ENCODE data around the gene YWHAG.
"Not testable (repeated sequence)": the region's sequence is repeated elsewhere in the genome, so short reads cannot be mapped to it uniquely, and the experiment has no call there.

The YWHAG gene

DNA sequence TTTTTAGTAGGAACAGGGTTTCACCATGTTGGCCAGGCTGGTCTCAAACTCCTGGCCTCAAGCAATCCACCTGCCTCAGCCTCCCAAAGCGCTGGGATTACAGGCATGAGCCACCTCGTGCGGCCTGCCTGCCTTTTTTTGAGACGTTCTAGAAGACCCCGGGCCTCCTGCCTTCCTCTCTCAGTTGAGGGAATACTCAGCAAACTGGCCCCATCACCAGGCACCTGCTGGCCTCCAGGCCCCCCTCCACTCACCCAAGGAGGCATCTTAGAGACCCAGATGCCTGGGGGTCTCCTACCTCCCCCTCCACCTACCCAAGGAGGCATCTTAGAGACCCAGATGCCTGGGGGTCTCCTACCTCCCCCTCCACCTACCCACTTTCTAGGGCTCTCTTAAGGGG is 65.9 kb downstream of the YWHAG start:
- not testable (repeated sequence) for DNase-seq

DNA sequence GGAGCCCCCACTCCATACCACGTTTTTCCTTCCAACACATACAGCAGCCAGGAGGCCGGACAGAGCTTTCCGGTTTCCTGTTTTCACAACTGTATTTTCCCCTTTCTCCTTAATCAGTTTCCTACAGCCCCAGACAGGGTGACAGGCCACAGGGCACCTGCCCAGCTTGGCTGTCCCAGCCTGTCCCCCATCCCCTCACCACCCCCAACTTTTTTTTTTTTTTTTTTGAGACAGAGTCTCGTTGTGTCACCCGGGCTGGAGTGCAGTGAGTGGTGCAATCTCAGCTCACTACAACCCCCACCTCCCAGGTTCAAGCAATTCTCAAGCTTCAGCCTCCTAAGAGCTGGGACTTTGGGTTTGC is 66.6 kb downstream of the YWHAG start:
- no peak for DNase-seq

DNA sequence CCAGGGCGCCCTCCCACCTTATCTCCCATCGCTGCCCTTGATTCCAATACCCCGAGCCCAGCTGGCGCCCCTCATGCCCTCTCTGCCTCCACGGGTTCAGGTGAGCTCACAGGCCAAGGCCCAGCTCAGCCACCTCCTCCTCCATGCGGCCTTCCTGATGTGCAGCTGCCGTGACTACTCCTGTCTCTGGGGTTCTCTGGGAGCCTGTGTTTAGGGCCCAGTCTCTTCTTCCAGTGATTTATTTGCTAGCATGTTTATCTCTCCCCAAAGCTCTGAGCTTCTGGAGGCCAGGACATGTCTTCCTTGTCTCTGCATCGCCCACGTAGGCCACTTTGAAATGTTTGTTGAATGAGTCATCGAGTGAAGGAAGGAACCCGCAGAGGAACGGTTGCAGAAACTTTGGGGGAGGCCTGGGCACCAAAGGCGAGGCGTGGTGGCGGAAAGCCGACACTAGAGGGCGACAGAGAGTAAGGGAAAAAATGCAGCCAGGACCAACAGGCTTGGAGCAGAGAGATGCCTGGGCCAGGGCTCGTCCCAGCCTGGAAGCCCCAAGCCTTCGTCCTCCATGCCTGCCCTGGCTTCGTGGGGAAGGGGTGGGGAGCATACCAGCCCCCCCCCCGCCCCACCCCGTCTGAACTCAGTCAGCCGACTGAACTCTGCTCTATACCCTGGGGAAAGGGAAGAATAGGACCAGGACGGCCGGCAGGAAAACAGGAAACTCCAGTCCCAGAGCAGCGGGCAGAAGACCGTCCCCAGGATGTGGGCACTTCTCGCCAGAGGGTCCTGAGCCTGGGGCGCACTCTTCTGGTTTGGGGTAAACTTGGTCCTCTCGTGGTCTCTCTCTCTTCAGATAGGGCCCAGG is 67.2 kb downstream of the YWHAG start:
- peak; percentile 42 to 86 (median 74) for DNase-seq

- not testable (repeated sequence) for DNase-seq
Observed at GRCh38 chr7:76290847-76291350, 67.9 kb downstream of the YWHAG start.

GRCh38 chr7:76286842-76287403 is 71.9 kb downstream of the YWHAG start:
- DNase-seq = no peak

DNA sequence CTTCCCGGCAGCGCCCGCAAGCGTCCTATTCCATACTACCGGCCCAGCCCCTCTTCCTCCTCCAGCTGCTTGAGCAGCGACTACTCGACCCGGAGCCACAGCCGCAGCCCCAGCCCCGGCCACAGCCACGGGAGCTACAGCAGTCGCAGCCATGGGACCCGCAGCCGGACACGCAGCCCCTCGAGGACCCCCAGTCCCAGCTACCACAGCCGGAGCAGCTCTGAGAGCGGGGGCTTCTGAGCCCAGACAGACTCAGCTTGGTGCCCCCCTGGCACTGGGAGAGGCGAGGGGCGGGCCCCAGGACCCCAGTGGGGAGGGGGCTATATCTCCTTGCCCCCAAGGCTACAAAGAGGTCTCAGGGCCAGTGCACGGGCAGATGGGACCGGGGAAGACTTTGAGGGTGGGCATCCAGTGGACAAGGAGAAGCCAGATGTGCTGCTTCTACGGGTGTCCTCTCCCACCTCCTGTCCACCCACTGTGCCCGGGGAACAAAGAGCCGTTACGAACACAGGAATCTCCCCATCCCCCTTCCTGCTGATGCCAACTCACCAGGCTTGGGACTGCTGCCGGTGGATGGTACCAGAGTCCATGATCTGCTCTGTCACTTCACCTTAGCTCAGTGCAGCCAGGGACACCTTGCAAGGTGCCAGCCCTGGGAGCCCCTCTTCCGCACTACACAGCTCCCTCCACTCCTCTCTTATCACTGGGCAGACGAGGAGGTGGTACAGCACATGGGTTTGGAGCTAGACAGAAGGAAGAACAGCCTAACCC is 73.0 kb downstream of the YWHAG start:
- DNase-seq = no peak

DNA sequence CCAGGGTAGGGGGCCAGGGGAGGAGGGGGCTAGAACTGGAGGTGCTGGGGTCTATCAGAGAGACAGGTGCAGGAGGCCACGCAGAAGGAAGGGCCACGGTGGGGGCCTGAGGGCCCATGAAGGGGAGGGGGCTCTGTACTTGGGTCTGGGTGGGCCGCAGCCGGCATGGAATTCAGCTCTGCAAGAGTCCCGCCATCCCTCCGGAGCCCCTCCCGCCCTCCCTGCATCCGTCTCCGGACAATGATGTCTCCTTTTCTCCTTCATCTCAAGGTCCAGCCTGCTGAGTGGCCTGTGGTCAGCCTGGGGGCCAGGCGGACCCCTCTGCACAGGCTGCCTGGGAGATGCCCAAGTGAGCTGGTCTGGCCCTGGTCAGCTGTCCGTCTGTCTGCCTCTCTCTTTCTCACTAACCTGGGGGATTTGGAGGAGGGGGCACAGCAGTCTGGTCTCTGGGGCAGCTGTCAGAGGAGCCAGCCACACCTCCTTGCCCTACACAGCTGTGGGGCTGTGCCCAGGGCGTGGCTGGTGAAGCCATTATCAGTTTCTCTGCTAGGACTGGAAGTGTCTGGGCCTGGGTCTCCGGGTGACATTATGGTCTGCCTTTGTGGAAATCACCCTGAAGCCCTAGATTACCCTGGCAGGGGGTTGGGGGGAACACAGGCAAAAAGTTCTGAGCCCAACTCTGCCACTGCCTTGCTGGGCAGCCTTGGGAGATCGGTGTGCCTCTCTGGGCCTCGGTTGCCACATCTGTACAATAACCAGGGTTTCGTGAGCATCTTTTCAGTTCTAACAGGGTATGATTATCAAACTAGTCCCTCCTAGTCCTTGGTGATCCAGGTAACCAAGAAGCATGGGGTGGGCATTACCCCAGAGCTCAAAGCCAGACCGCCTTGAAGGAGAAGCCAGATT is 75.3 kb downstream of the YWHAG start:
- DNase-seq = no peak

GRCh38 chr7:76282344-76283253 is 76.2 kb downstream of the YWHAG start:
- peak in 2 of 6 experiments; percentile 13 to 25 for DNase-seq

GRCh38 chr7:76281706-76282343 is 77.0 kb downstream of the YWHAG start:
- no peak for DNase-seq

DNA sequence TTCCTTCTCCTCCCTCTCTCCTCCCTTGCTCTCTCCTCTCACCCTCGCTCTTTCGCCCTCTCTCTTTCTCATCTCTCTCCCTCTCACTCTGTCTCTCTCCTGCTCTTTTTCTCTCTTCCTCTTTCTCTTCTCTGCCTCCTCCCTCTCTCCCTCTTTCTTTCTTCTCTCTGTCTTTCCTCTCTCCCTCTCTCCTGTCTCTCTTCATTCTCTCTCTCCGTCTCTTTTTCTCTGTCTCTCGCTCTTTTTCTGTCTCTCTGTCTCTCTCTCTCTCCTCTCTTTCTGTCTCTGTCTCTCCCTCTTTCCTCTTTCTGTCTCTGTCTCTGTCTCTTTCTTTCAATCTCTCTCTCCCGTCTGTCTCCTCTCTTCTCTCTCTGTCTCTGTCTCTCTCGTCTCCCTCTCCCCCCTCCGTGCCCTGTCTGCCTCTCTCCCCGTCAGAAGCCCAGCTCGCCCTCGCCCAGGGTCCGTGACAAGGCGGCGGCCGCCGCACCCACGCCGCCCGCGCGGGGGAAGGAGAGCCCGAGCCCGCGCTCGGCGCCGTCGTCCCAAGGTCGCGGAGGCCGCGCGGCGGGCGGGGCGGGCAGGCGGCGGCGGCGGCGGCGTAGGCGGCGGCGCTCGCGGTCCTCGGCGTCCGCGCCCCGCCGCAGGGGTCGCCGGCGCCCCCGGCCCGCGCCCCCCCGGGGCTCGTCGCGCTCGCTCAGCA is 77.6 kb downstream of the YWHAG start:
- no peak for DNase-seq

GRCh38 chr7:76280408-76280807 is 78.4 kb downstream of the YWHAG start:
- no peak for DNase-seq

GRCh38 chr7:76278540-76278939 is 80.3 kb downstream of the YWHAG start:
- no peak for DNase-seq

Measured in stimulated activated naive CD4-positive, alpha-beta T cell (primary cell).